ENCODE measurements around the gene SLC26A2. TPM values are rescaled to one million over a fixed set of nuclear protein-coding genes. Genes with fewer than 3 reads are reported as not detected.

Gene SLC26A2
- total RNA-seq, 2 donors from 2014 or later: 19.4 to 31.0 TPM

- Histone ChIP-seq H3K9me3 (no peaks in the 10 kb centered on the region), H3K27ac (no peak overlapping the region), H3K36me3 (no peaks in the 10 kb centered on the region), H3K27me3 (replicated peaks; ENCODE audit: insufficient read depth) (no peaks in the 10 kb centered on the region), H3K4me3 (no peak overlapping the region), H3K4me1 (replicated peaks) (peaks cover 3% of the 10 kb centered on the region)
- no peak for TF ChIP-seq POLR2AphosphoS5 (IDR thresholded peaks at IDR 0.05)
- no peak for TF ChIP-seq POLR2A (IDR thresholded peaks at IDR 0.05)
- no peak for TF ChIP-seq CTCF (IDR thresholded peaks at IDR 0.05)
- no peak for DNase-seq (ENCODE audit: low spot score)
- intact Hi-C loops (cut with DNase I): loop anchor here (10.0 kb wide), 1 partner anchor 128 kb away; no protein-coding TSS in a partner anchor
Observed at GRCh38 chr5:150007050-150007449, 46.5 kb downstream of the SLC26A2 start.

- WGBS: 71% methylated on average over 6 of the region's 6 CpGs
- Histone ChIP-seq H3K9me3 (no peaks in the 10 kb centered on the region), H3K4me1 (replicated peaks) (no peaks in the 10 kb centered on the region), H3K36me3 (no peaks in the 10 kb centered on the region), H3K27ac (no peak overlapping the region), H3K4me3 (no peak overlapping the region), H3K27me3 (replicated peaks; ENCODE audit: insufficient read depth) (no peaks in the 10 kb centered on the region)
- intact Hi-C loops (cut with DNase I): loop anchor here (10.0 kb wide), 1 partner anchor 125 kb away; no protein-coding TSS in a partner anchor
- no peak for DNase-seq (ENCODE audit: low spot score)
- no peak for TF ChIP-seq CTCF (IDR thresholded peaks at IDR 0.05)
- TF ChIP-seq POLR2A (IDR thresholded peaks at IDR 0.05): no peak
- TF ChIP-seq POLR2AphosphoS5 (IDR thresholded peaks at IDR 0.05): no peak
Observed at GRCh38 chr5:150009671-150010387, 49.3 kb downstream of the SLC26A2 start.

GRCh38 chr5:150013931-150014330 is 53.4 kb downstream of the SLC26A2 start:
- intact Hi-C loops (cut with DNase I): no loop called here
- H3K36me3 ChIP-seq: no peaks in the 10 kb centered on the region
- TF ChIP-seq CTCF (IDR thresholded peaks at IDR 0.05): no peak
- 96% methylated on average over 4 of the region's 4 CpGs for WGBS
- no peak for DNase-seq (ENCODE audit: low spot score)
- H3K27ac ChIP-seq: no peak overlapping the region
- H3K9me3 ChIP-seq: no peaks in the 10 kb centered on the region
- no peaks in the 10 kb centered on the region for H3K27me3 ChIP-seq (replicated peaks; ENCODE audit: insufficient read depth)
- peaks cover 4% of the 10 kb centered on the region for H3K4me1 ChIP-seq (replicated peaks)
- H3K4me3 ChIP-seq: no peak overlapping the region

- Histone ChIP-seq H3K27ac (no peak overlapping the region), H3K36me3 (no peaks in the 10 kb centered on the region), H3K9me3 (no peaks in the 10 kb centered on the region), H3K27me3 (replicated peaks; ENCODE audit: insufficient read depth) (no peaks in the 10 kb centered on the region), H3K4me1 (replicated peaks) (peaks cover 4% of the 10 kb centered on the region), H3K4me3 (no peak overlapping the region)
- DNase-seq (ENCODE audit: low spot score): no peak
- intact Hi-C loops (cut with DNase I): no loop called here
- TF ChIP-seq POLR2AphosphoS5 (IDR thresholded peaks at IDR 0.05) (no peak), POLR2A (IDR thresholded peaks at IDR 0.05) (no peak), CTCF (IDR thresholded peaks at IDR 0.05) (no peak)
- 94% methylated on average over 3 of the region's 3 CpGs for WGBS
Observed at GRCh38 chr5:150014456-150014855, 53.9 kb downstream of the SLC26A2 start.

GRCh38 chr5:150015415-150015814 is 54.9 kb downstream of the SLC26A2 start:
- Histone ChIP-seq H3K27ac (no peak overlapping the region), H3K36me3 (no peaks in the 10 kb centered on the region), H3K27me3 (replicated peaks; ENCODE audit: insufficient read depth) (no peaks in the 10 kb centered on the region), H3K4me3 (no peak overlapping the region), H3K9me3 (no peaks in the 10 kb centered on the region), H3K4me1 (replicated peaks) (peaks cover 4% of the 10 kb centered on the region)
- DNase-seq (ENCODE audit: low spot score): no peak
- intact Hi-C loops (cut with DNase I): no loop called here
- TF ChIP-seq CTCF (IDR thresholded peaks at IDR 0.05): no peak
- TF ChIP-seq POLR2AphosphoS5 (IDR thresholded peaks at IDR 0.05): no peak
- TF ChIP-seq POLR2A (IDR thresholded peaks at IDR 0.05): no peak
- 98% methylated on average over 3 of the region's 3 CpGs for WGBS
